GM12872 (cell line): ENCODE measurements around the gene CRADD.

ENCODE experiments used
- CTCF ChIP-seq: IDR thresholded peaks from 3 replicates; pipeline ENCODE4 v1.5.1; 2011; ENCODE audit warnings: low read depth, mild to moderate bottlenecking, low read length, moderate library complexity; ENCODE audit not compliant: insufficient read depth

The CRADD gene

GRCh38 chr12:93720559-93720958, 43.4 kb downstream of the CRADD start:
- TF ChIP-seq CTCF: no peak

- TF ChIP-seq CTCF: no peak
Observed at GRCh38 chr12:93722179-93722578, 45.0 kb downstream of the CRADD start.

GRCh38 chr12:93722835-93723567, 45.8 kb downstream of the CRADD start:
- no peak for TF ChIP-seq CTCF

GRCh38 chr12:93723568-93723930, 46.4 kb downstream of the CRADD start:
- no peak for TF ChIP-seq CTCF

GRCh38 chr12:93725531-93725930, 48.4 kb downstream of the CRADD start:
- TF ChIP-seq CTCF: no peak

- no peak for TF ChIP-seq CTCF
Observed at GRCh38 chr12:93727195-93727811, 50.1 kb downstream of the CRADD start.

- TF ChIP-seq CTCF: no peak
Observed at GRCh38 chr12:93727911-93728310, 50.7 kb downstream of the CRADD start.
